H1 (cell line): ENCODE measurements around the gene RBM6. TPM values are rescaled to one million over a fixed set of nuclear protein-coding genes. Genes with fewer than 3 reads are reported as not detected.
A peak's percentile ranks its signal among the peaks of the same experiment; 100 is the strongest.

ENCODE experiments used
- CTCF ChIA-PET: fragments of 300-600 bp; sonication (Branson Sonifier 250); formaldehyde crosslinking; loops from one replicate; lab custom pipeline; 2021; ENCODE audit not compliant: partially characterized antibody; lab: Charles Lee
- POLR2A ChIA-PET: fragments of 300-600 bp; sonication (Branson Sonifier 250); formaldehyde crosslinking; loops from one replicate; lab custom pipeline; 2021; ENCODE audit warnings: inconsistent platforms; ENCODE audit not compliant: partially characterized antibody; lab: Charles Lee
- DNase-seq, 2 experiments: peaks; one replicate each; pipeline versions ENCODE4 v3.0.0 to v3.0.0-alpha.2; 2010 to 2022; ENCODE audit warnings: low spot score in 2 of 2, low read depth in 1 of 2, mixed read lengths in 1 of 2
- FAIRE-seq: peaks from 2 replicates; lab custom pipeline; 2011; peaks lifted over from hg19 to GRCh38; lab: Jason Lieb, UNC
- H2AFZ ChIP-seq: 2 replicates; pipeline ENCODE4 v1.8.1; 2012; ENCODE audit warnings: low read length, inconsistent platforms
- H2AK5ac ChIP-seq: 2 replicates; pipeline ENCODE4 v1.6.1; 2013; ENCODE audit warnings: low read depth, low read length
- H2BK120ac ChIP-seq: replicated peaks from 2 replicates; pipeline ENCODE3; 2013; ENCODE audit warnings: low read depth, low read length, inconsistent platforms
- H2BK12ac ChIP-seq: 2 replicates; pipeline ENCODE4 v1.6.1; 2013; ENCODE audit warnings: low read depth, low read length
- H2BK15ac ChIP-seq: 2 replicates; pipeline ENCODE4 v1.6.1; 2013; ENCODE audit warnings: low read length
- H2BK20ac ChIP-seq: 2 replicates; pipeline ENCODE4 v1.6.1; 2013; ENCODE audit warnings: low read length
- H2BK5ac ChIP-seq: 2 replicates; pipeline ENCODE4 v1.6.1; 2013; ENCODE audit warnings: low read depth, low read length
- H3K14ac ChIP-seq: 2 replicates; pipeline ENCODE4 v1.6.1; 2013; ENCODE audit warnings: inconsistent platforms; ENCODE audit not compliant: insufficient read length
- H3K18ac ChIP-seq: 2 replicates; pipeline ENCODE4 v1.6.1; 2013; ENCODE audit warnings: low read length; ENCODE audit errors: extremely low read depth
- H3K23ac ChIP-seq: 2 replicates; pipeline ENCODE4 v1.6.1; 2013; ENCODE audit warnings: inconsistent platforms; ENCODE audit not compliant: insufficient read length
- H3K23me2 ChIP-seq: 2 replicates; pipeline ENCODE4 v1.6.1; 2013; ENCODE audit warnings: low read depth, low read length
- H3K27ac ChIP-seq: 2 replicates; pipeline ENCODE4 v1.6.1; 2011; ENCODE audit warnings: low read depth, low read length, inconsistent platforms
- H3K27me3 ChIP-seq, 4 experiments: replicated peaks in 1 of 4; 1 replicate in 1 of 4; 2 replicates in 3 of 4; pipeline versions ENCODE4 v1.6.1 to v1.8.1; 2011 to 2013; ENCODE audit warnings: low read length in 3 of 4, mild to moderate bottlenecking in 3 of 4, inconsistent platforms in 2 of 4, mixed read lengths in 2 of 4, moderate library complexity in 1 of 4; ENCODE audit not compliant: control insufficient read depth in 3 of 4, insufficient read depth in 3 of 4; ENCODE audit errors: extremely low read depth in 1 of 4
- H3K36me3 ChIP-seq, 4 experiments: 2 replicates each; pipeline versions ENCODE4 v1.6.1 to v1.8.1; 2011 to 2013; ENCODE audit warnings: mild to moderate bottlenecking in 4 of 4, low read length in 3 of 4, moderate library complexity in 2 of 4, control low read depth in 1 of 4, inconsistent platforms in 1 of 4; ENCODE audit not compliant: insufficient read depth in 4 of 4, control insufficient read depth in 2 of 4
- H3K4ac ChIP-seq: replicated peaks from 2 replicates; pipeline ENCODE3; 2013; ENCODE audit warnings: low read length, low read depth, mixed read lengths, inconsistent platforms; ENCODE audit not compliant: insufficient read length
- H3K4me1 ChIP-seq, 4 experiments: replicated peaks in 1 of 4; 1 replicate in 1 of 4; 2 replicates in 3 of 4; pipeline versions ENCODE4 v1.6.1 to v1.8.1; 2011 to 2013; ENCODE audit warnings: low read length in 3 of 4, inconsistent platforms in 2 of 4, mixed read lengths in 1 of 4; ENCODE audit not compliant: insufficient read depth in 4 of 4, control insufficient read depth in 3 of 4
- H3K4me2 ChIP-seq, 2 experiments: 2 replicates each; pipeline versions ENCODE4 v1.6.1 to v1.8.1; 2011 to 2013; ENCODE audit warnings: low read depth in 2 of 2, low read length in 2 of 2, control low read depth in 1 of 2, inconsistent platforms in 1 of 2, mild to moderate bottlenecking in 1 of 2; ENCODE audit not compliant: insufficient read depth in 1 of 2
- H3K4me3 ChIP-seq, 4 experiments: fragments of 200-600, 300-600 bp in 1 of 4; sonication (generic), shearing (Covaris generic), sonication (Bioruptor Twin) in 1 of 4; 2 replicates each; pipeline versions ENCODE4 v1.5.1 to v1.8.1; 2011 to 2016; ENCODE audit warnings: low read length in 4 of 4, low read depth in 3 of 4, control low read depth in 2 of 4, inconsistent platforms in 2 of 4, mild to moderate bottlenecking in 2 of 4, mixed read lengths in 1 of 4, moderate library complexity in 1 of 4; ENCODE audit not compliant: insufficient read depth in 2 of 4; ENCODE audit errors: extremely low read depth in 1 of 4
- H3K56ac ChIP-seq: replicated peaks from 2 replicates; pipeline ENCODE3; 2013; ENCODE audit warnings: low read depth, mild to moderate bottlenecking, mixed read lengths, low read length, inconsistent platforms; ENCODE audit not compliant: insufficient read length
- H3K79me1 ChIP-seq: 2 replicates; pipeline ENCODE4 v1.6.1; 2013; ENCODE audit warnings: low read depth, low read length, control low read depth
- H3K79me2 ChIP-seq, 2 experiments: 2 replicates each; pipeline versions ENCODE4 v1.6.1 to v1.8.1; 2012 to 2013; ENCODE audit warnings: low read length in 2 of 2, mild to moderate bottlenecking in 2 of 2, inconsistent platforms in 1 of 2; ENCODE audit not compliant: insufficient read depth in 2 of 2, control insufficient read depth in 1 of 2
- H3K9ac ChIP-seq, 4 experiments: replicated peaks in 1 of 4; 1 replicate in 1 of 4; 2 replicates in 3 of 4; pipeline versions ENCODE4 v1.6.1 to v1.8.1; 2011 to 2013; ENCODE audit warnings: low read depth in 3 of 4, low read length in 3 of 4, control low read depth in 2 of 4, mild to moderate bottlenecking in 2 of 4, moderate library complexity in 2 of 4, inconsistent platforms in 1 of 4; ENCODE audit errors: extremely low read depth in 1 of 4
- H3K9me3 ChIP-seq, 2 experiments: 2 replicates each; pipeline versions ENCODE4 v1.6.1 to v1.8.1; 2012 to 2013; ENCODE audit warnings: mild to moderate bottlenecking in 2 of 2, moderate library complexity in 2 of 2, control low read depth in 1 of 2, inconsistent platforms in 1 of 2, low read depth in 1 of 2, low read length in 1 of 2, mixed read lengths in 1 of 2; ENCODE audit not compliant: insufficient read depth in 2 of 2
- H4K20me1 ChIP-seq, 2 experiments: replicated peaks in 1 of 2; 2 replicates each; pipeline versions ENCODE3 to v1.8.1; 2011 to 2013; ENCODE audit warnings: inconsistent platforms in 2 of 2, low read length in 2 of 2, mild to moderate bottlenecking in 1 of 2; ENCODE audit not compliant: insufficient read depth in 2 of 2, control insufficient read depth in 1 of 2
- H4K5ac ChIP-seq: 2 replicates; pipeline ENCODE4 v1.6.1; 2013; ENCODE audit warnings: low read length, low read depth, mixed read lengths, inconsistent platforms; ENCODE audit not compliant: insufficient read length
- H4K8ac ChIP-seq: 2 replicates; pipeline ENCODE4 v1.8.0; 2013; ENCODE audit warnings: mild to moderate bottlenecking, moderate library complexity, low read length, inconsistent platforms; ENCODE audit not compliant: insufficient read depth; ENCODE audit errors: extremely low read depth
- H4K91ac ChIP-seq: replicated peaks from 2 replicates; pipeline ENCODE3; 2013; ENCODE audit warnings: low read length, mixed read lengths, inconsistent platforms; ENCODE audit not compliant: insufficient read length
- CTBP2 ChIP-seq: IDR thresholded peaks from 2 replicates; pipeline ENCODE4 v1.7.0; 2011; ENCODE audit warnings: borderline replicate concordance, mild to moderate bottlenecking, moderate library complexity, mixed read lengths, low read length; ENCODE audit not compliant: insufficient read depth, insufficient read length
- RAD21 ChIP-seq, 2 experiments: IDR thresholded peaks in 1 of 2; conservative IDR thresholded peaks in 1 of 2; 2 replicates each; pipeline ENCODE4 v1.6.1; 2011; ENCODE audit warnings: low read depth in 2 of 2, low read length in 2 of 2, improper control_type of control experiment in 1 of 2, inconsistent platforms in 1 of 2, mild to moderate bottlenecking in 1 of 2, moderate library complexity in 1 of 2
- WGBS, 2 experiments: shearing (Covaris generic) in 1 of 2; methylation state at CpG; one replicate each; pipeline versions ENCODE4 v1.1.6 to v1.1.7; 2013 to 2015; ENCODE audit warnings: low lambda C conversion rate in 2 of 2, mixed read lengths in 2 of 2, inconsistent platforms in 1 of 2, low coverage in 1 of 2, missing lambda C conversion rate in 1 of 2; ENCODE audit not compliant: insufficient replicate concordance in 2 of 2, insufficient coverage in 1 of 2, insufficient read length in 1 of 2; ENCODE audit errors: extremely low coverage in 1 of 2, missing lambda C conversion rate in 1 of 2; 5-methylcytosine and 5-hydroxymethylcytosine counted together
- polyA plus RNA-seq, 7 experiments: library from polyadenylated mRNA; depleted of rRNA in 3 of 7; stranded (reverse) in 5 of 7; unstranded in 2 of 7; fragments of >200 nt in 5 of 7; fragments of 200-250 nt in 2 of 7; gene quantifications; 1 replicate in 5 of 7; 2 replicates in 1 of 7; 4 replicates in 1 of 7; pipeline versions ENCODE4 v1.2.1 to v1.2.3, GENCODE V29; 2011 to 2013; ENCODE audit warnings: missing spikeins in 2 of 7, mixed read lengths in 2 of 7
- total RNA-seq: library from RNA; stranded (reverse); fragmentation: NEBNext Ultra II Directional; extraction: Animal tissue kit (Norgen Biotek cat#: 25700); gene quantifications from 2 replicates; pipeline ENCODE4 v1.2.1, GENCODE V29; 2021
- TF ChIP-seq, protein P1 (sequence below), 3 experiments: IDR thresholded peaks; 1 replicate in 2 of 3; 2 replicates in 1 of 3; pipeline versions ENCODE4 v1.5.1 to v1.6.1; 2011; ENCODE audit warnings: low read length in 3 of 3, mild to moderate bottlenecking in 3 of 3, inconsistent platforms in 2 of 3, low read depth in 1 of 3, moderate library complexity in 1 of 3; ENCODE audit not compliant: insufficient read depth in 1 of 3; ENCODE audit errors: control extremely low read depth in 1 of 3

The RBM6 gene
- total and polyA plus RNA-seq, 2 of the 8 experiments (the other 6 are each of a cell fraction or from before 2014, with no cell fraction given) = 30.6 to 80.1 TPM

- no peak overlapping the region for H3K23ac ChIP-seq
- peaks cover 4 to 32% (median 23%) of the 10 kb centered on the region in 4 experiments for H3K4me1 ChIP-seq
- ChIA-PET CTCF (interaction anchor here (0.5 to 20.9 kb wide), 22 partner anchors 10 to 201 kb away, joined by 3 to 591 read pairs (median 8); partner anchors contain the start of gene GNAT1), POLR2A (interaction anchor here (1.1 to 11.1 kb wide), 11 partner anchors 15 to 79 kb away, joined by 4 to 133 read pairs (median 19); partner anchors contain the start of gene GNAT1)
- TF ChIP-seq, protein P1, sequence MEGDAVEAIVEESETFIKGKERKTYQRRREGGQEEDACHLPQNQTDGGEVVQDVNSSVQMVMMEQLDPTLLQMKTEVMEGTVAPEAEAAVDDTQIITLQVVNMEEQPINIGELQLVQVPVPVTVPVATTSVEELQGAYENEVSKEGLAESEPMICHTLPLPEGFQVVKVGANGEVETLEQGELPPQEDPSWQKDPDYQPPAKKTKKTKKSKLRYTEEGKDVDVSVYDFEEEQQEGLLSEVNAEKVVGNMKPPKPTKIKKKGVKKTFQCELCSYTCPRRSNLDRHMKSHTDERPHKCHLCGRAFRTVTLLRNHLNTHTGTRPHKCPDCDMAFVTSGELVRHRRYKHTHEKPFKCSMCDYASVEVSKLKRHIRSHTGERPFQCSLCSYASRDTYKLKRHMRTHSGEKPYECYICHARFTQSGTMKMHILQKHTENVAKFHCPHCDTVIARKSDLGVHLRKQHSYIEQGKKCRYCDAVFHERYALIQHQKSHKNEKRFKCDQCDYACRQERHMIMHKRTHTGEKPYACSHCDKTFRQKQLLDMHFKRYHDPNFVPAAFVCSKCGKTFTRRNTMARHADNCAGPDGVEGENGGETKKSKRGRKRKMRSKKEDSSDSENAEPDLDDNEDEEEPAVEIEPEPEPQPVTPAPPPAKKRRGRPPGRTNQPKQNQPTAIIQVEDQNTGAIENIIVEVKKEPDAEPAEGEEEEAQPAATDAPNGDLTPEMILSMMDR (IDR thresholded peaks at IDR 0.05; ENCODE audit: control extremely low read depth in 1 of 3, insufficient read depth in 1 of 3, low read depth in 1 of 3, low read length in 3 of 3) = no peak
- peak in 1 of 2 experiments; percentile 17; a peak in 1 of 4 replicates for TF ChIP-seq RAD21 (IDR thresholded peaks at IDR 0.05 in 1 of 2, conservative IDR thresholded peaks at IDR 0.05 in 1 of 2; ENCODE audit: low read depth in 2 of 2, low read length in 2 of 2)
- TF ChIP-seq CTBP2 = peak; percentile 50
- no peak overlapping the region for H3K4ac ChIP-seq
- H4K8ac ChIP-seq = peak overlapping the region; percentile 66; the same call in 1 of the 2 replicates
- H2BK15ac ChIP-seq = 0 out of 2 replicates have a peak overlapping the region, but pooled peaks have one; percentile 32
- H3K27me3 ChIP-seq = no peaks in the 10 kb centered on the region
- H3K56ac ChIP-seq = no peak overlapping the region
- no peak for FAIRE-seq
- no peak overlapping the region for H2AK5ac ChIP-seq
- peak overlapping the region; percentile 17 for H4K91ac ChIP-seq
- H3K27ac ChIP-seq = no peak overlapping the region; the same call in 1 of the 2 replicates
- no peak overlapping the region for H2BK120ac ChIP-seq
- DNase-seq = no peak
- no peak overlapping the region for H2BK20ac ChIP-seq
- no peak overlapping the region for H3K14ac ChIP-seq
- H3K23me2 ChIP-seq = no peaks in the 10 kb centered on the region
- H3K18ac ChIP-seq = no peak overlapping the region
- no peak overlapping the region for H2BK12ac ChIP-seq
- H3K79me1 ChIP-seq = no peaks in the 10 kb centered on the region
- H2AFZ ChIP-seq = no peak overlapping the region
- H3K9me3 ChIP-seq = no peaks in the 10 kb centered on the region
- no peaks in the 10 kb centered on the region for H3K79me2 ChIP-seq
- no peak overlapping the region for H3K4me2 ChIP-seq
- WGBS, 2 experiments = 84% methylated on average over 2 of the region's 2 CpGs; no CpG with 5 or more reads in 1 of the 2 experiments
- H3K9ac ChIP-seq = no peak overlapping the region
- no peak overlapping the region; the same call in 1 of the 2 replicates for H2BK5ac ChIP-seq
- peaks cover 14 to 26% (median 19%) of the 10 kb centered on the region in 4 experiments; a peak in 7 of 8 replicates for H3K36me3 ChIP-seq
- H3K4me3 ChIP-seq = no peak overlapping the region
- H4K20me1 ChIP-seq = peaks cover 2 to 14% of the 10 kb centered on the region in 2 experiments
- no peak overlapping the region for H4K5ac ChIP-seq
Observed at GRCh38 chr3:50122071-50122470, 182.1 kb downstream of the RBM6 start.
